COR-L47 (cell line): Measurements from ENCODE around the gene C1orf146.
"Not testable (repeated sequence)": the region's sequence is repeated elsewhere in the genome, so short reads cannot be mapped to it uniquely, and the experiment has no call there.

Experiments
- DNase-seq: peaks from one replicate; lab custom pipeline; 2025; lab: John Stamatoyannopoulos, UW

The C1orf146 gene

DNA sequence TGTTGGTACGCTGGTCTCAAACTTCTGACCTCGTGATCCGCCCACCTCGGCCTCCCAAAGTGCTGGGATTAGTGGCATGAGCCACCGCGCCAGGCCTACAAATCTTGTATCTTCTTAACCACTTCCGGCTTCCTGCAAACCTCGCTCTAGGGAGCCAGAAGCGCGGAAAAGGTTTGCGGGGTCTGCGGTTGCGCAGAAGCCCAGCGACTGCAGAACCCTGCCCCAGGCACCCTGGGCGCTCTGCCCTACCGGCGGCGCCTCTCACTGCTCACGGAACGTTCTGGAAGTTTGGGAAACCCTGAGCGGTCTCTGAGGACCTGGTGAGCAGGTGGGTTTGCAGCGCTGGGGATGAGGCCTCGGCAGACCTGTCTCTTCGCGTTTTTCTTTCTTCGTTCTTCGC is at the start of gene C1orf146:
C1orf146 (plus strand) TSS at position 195 of the 400 bp plus-strand sequence. CDS start 13,506 bp downstream, outside the sequence.
- DNase-seq = no peak

DNA sequence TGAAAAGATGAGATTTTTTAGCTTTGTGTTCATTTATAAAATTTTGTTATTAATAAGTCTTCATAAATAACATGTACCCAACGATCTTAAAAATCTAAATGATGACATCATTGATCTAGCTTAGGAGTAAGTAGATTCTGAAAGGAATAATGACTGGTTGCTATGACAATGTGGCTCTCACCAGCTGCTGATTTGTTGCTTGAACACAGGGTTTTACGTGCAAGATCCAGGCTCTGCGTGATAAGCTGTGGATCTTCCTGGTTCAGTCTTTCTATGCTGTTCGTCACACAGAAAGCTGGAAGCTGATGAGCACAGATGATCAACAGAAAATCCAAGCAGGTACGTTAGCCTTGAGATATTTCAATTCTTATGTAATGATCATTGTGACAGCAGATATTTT is 49.1 kb upstream of the C1orf146 start:
- DNase-seq = no peak

DNA sequence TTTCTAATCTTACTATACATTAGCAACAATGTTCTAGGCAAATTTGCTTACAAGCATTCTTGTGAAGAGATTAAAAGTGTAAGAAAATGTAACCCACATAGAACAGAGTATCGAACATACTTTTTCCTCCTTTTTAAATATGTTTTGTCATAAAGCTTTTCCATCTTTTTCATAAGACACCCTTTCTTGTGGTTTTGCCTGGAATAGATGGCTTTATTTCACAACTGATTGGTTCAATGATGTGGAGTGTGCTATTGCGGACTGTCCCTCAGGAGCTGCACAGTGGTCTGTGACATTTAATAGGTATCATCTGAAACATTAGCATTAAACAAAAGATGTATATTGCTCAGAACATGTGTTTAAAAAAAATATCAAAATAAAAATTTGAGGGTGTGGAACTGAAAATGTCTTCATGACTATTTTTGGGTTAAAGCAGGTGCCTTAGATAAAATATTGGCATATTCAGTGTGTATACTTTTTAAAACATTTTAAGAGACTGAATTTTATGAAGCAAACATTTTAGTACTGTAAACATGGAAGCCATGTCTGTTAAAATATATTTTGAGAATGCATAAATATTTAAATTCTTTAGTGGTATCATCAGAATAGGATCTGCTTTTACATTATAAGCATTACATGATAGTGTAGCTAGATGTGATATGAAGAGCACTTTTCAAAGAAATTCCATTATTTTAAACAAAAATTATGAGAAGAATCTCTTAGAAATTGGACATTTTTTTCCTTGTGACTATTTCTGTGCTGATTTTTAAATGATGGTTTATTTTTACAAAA is 48.3 kb upstream of the C1orf146 start:
- DNase-seq = no peak

GRCh38 chr1:92184632-92185031 is 33.1 kb upstream of the C1orf146 start:
- DNase-seq = no peak

DNA sequence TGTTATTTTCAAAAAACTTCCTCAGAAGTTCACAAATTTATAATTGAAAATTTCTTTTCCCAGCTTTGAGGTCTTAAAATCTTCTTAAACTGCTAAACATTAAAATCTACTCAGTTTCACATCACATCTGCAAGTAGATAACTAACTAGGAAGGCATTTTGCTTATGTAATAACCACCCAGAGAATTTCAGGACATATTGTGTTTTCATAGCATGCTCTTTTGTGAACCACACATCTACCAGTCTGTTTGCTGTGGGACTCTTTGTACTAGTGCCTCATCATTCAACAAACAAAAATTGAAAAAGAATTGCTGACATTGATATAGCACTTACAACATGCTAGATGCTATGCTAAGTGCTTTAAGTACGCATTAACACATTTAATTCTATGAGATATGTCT is 31.6 kb upstream of the C1orf146 start:
- DNase-seq = no peak

DNA sequence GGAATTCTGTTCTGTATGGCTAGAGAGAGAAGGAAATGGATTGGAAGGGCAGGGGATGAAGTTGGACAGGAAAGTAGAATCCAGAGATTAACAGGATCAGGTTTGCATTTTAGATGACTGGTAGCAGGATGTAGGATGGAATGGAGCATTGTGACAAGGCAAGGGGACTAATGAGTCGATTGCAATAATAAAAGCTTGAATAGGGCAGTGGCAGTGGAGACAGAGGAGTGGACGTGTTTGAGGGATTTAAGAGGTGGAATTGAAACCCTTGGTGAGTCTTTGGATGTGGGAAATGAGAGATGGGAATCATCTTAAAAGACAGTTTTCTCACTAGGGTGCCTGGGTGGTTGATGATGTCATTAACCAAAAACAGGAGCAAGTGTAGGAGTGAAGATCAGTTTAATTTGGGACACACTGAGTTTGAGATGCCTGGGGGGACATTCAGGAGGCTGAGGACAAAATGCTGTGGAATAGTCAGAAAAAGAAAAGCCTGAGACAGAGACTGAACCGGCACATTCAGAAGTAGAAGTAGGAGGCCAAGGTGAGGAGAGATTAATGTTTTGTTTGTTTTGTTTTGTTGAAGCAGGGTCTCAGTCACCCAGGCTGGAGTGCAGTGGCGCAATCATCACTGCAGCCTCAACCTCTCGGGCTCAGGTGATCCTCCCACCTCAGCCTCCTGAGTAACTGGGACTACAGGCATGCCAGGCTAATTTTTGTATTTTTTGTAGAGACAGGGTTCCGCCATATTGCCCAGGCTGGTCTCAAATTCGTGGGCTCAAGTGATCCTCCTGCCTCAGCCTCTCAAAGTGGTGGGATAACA is 29.1 kb upstream of the C1orf146 start:
- no peak for DNase-seq

DNA sequence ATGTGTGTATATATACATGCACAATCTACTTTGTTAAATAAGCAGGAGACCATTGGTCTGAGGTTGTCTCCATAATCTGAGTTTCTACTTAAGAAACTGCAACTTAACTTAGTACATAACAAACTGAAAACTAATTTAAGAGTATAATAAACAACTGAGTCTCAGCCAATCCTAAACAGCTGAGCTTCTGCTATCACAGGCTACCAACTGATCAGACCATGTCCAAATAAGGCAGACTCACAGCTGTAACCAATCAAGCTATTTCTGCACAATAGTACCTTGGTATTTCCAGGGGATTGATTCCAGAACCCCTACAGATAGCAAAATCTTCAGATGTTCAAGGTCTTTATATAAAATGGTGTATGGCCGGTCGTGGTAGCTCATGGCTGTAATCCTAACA is 26.0 kb upstream of the C1orf146 start:
- DNase-seq = no peak

DNA sequence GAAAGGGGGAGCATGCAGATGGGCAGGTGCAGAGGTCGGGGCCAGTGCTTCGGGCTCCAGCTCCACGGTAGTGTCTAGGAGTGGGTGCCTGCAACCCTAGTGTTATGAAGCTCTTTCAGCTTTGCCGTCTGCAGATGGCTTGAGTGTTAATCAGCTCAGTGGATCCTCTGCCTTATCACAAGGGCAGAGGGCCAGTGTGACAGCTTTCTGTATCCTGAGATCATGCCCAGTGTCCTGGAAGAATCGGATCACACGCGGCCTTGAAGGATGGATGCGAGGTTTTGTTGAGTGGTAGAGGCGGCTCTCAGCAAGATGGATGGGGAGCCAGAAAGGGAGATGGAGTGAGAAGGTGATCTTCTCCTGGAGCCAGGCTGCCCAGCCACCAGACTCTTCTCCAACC is 25.5 kb upstream of the C1orf146 start:
- DNase-seq = no peak

DNA sequence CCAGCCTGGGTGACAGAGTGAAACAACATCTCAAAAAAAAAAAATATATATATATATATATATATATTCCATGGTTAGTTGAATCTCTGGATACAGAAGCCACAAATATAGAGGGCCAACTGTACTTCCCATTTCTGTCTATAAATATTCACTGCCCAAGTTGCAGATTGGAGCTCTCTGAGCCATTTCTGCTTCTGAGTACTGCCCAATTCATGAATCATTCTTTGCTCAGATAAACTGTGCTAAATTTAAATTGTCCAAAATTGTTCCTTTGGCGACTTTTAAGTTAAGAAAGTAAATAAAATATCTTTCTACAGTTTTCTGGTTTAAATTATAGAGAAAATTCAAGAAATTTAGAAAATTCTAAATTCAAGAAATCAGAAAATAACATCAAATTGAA is 23.2 kb upstream of the C1orf146 start:
- DNase-seq = no peak

DNA sequence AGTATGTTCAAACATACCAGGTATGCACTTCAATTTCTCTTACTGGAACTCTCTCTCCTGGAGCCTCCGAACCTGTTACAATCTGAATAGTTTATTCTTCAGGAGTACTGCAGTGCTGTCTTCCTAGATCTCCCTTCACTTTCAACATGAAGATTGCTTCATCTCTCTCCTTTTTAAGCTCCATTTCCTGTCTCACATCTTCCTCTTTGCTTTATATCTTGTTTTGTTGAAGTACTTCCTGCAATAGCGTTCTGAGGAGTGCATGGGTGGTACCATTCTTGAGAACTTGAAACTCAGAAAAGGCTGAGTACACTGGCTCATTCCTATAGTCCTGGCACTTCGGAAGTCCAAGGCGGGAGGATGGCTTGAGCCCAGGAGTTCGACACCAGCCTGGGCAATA is 15.7 kb upstream of the C1orf146 start:
- DNase-seq = no peak

- no peak for DNase-seq
Observed at GRCh38 chr1:92203105-92203504, 14.6 kb upstream of the C1orf146 start.

DNA sequence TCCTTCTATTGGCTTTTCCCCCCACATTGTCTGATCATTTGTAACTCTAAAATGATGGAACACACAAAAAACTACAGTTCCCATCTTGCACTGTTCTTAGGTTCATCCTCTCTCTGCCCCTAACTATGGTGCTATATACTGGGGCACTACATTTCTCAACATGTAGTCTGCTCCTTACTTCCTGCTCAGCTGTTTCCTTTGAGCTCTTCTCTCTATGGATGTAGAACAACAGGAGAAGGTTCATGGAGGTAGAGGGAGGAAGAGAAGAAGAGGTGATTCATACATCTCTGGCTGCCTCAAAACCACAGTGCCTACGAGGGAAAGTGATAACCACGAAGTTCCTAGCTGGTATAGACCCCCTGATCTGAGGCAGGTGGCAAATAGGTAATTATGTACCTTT is 7.0 kb upstream of the C1orf146 start:
- DNase-seq = no peak

DNA sequence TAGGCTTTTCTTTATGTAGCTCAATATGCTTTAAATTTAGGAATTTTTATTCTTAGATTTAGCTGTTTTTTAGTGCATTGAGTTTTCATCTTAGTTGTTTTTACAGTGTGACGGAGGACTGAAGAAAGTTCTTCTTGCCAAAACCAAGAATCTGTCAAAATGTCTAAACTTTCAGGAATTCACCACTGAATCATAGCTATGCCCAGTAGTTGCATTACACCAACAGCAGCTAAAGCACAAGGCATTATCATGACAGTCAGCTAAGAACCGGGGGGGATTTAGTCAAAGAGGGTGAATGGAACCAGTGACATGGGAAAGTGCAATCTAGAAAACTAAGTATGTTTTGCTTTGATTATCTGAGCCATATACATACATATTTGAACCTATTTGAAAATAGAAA is 6.5 kb upstream of the C1orf146 start:
- no peak for DNase-seq

GRCh38 chr1:92218559-92218958 is 844 bp downstream of the C1orf146 start:
- DNase-seq = no peak

GRCh38 chr1:92219028-92219427 is 1.3 kb downstream of the C1orf146 start:
- no peak for DNase-seq

DNA sequence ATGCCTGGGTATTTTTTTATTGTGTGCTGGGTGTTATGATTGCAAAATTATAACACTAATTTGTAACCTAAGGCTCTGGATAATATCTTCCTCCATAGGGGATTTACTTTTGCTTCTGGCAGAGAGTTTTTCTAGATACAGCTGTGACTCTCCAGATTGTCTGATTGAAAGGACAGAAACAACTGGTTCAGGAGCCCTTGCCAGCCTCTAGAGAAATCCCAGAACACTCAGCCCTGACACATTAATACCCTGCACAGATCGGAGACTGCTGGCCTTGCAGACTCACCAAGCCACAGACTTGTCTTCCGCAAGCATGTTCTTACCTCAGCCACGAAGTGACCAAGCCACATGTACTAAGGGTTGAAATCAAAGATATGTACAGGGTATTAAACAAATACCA is 10.7 kb downstream of the C1orf146 start:
- no peak for DNase-seq

DNA sequence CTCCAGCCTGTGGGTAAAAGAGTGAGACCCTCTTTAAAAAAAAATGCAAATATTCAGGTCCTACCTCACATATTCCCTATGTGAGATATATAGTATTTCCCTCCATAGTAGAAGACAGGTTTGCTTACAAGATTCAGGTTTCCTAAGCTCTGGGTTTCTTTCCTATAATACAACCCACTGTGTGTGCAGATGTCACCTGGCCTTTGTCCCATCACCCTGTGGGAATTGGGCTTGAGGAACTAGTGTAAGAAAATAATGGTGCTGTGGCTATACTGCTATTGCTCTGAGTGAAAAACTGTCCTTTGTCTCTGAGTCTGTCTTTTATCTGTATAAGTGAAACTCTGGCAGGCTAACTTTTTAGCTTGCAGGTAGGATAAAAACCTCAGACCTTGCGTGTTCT is 13.0 kb downstream of the C1orf146 start:
- no peak for DNase-seq

DNA sequence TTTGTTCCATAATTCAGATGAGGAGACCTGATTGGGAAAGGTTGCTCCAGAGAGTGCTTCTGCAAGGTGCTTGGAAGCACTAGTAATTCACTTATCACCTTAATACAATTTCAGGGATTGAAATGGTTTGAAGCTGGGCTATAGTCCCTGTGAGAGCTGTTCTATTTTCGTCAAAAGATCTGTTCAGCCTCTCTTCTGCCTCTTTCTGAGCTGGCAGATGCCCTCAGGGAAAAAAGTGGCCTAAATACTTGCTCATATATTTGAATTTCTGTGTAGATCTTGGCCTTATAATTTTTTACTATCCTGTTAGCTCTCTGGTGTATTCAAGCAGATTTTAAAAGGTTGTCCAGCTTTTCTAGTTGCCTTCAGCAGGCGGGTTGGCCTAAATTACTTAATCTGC is 22.3 kb downstream of the C1orf146 start:
- no peak for DNase-seq

DNA sequence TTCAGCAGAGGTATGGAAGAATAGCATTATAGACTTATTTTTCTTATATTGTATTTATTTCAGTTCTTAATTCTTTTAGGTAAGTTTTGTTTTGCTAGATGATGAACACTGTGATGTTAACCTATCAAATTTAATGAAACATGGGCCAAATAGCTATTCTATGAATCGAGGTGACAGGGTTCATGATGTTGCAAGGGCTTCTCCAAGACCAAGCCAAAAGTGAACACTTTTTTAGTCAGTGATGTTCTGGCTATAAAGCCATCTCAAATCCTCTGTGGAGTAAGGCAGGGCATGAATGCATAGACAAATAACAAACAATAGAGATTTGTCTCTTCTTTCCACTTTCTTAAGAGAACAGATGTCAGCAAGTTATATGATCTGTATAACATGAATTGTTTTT is 26.7 kb downstream of the C1orf146 start:
- DNase-seq = no peak

- DNase-seq = not testable (repeated sequence)
Observed at GRCh38 chr1:92254714-92255113, 37.0 kb downstream of the C1orf146 start.

GRCh38 chr1:92259350-92259749 is 41.6 kb downstream of the C1orf146 start:
- DNase-seq = no peak

DNA sequence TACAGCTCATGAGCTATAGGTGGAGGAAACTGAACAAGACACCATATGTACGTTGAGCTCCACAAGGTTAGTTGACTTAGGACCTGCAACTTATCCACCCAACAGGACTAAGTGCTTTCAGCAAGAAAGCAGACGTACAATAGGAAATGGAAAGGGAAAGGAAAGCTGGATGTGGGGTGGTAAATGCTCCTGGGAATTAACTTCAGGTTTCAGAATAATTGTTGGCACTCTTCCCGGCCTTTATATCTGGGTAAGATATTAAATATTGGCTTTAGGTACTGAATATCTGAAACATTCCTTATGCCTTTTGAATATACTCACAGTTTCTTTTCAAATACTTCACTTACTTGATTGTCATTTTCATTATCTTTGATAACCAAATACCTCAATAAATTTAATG is 44.8 kb downstream of the C1orf146 start:
- no peak for DNase-seq

DNA sequence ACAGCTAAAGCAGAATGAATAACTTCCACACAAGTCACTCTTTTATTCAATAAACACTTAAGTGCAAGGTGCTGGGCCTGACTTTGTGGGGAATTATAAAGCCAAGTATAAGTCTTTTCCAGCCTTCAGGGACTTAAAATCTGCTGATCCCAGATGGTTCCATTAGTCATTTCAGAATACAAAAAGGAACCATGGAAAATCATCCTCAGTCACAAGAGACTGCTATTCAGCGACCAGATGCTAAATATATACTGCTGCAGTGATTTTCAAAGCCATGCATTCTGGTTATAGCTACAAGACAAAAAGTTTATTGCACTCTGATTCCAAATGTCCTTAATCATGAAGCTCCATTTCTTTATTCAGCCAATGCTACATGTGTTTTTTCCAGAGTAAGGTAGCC is 55.3 kb downstream of the C1orf146 start:
- no peak for DNase-seq
